H1 (cell line): Measurements from ENCODE around the gene CDC42SE1. TPM values are rescaled to one million over a fixed set of nuclear protein-coding genes. Genes with fewer than 3 reads are reported as not detected.

Experiments used
- CTCF ChIA-PET: fragments of 300-600 bp; sonication (Branson Sonifier 250); formaldehyde crosslinking; loops from one replicate; lab custom pipeline; 2021; ENCODE audit not compliant: partially characterized antibody; lab: Charles Lee
- POLR2A ChIA-PET: fragments of 300-600 bp; sonication (Branson Sonifier 250); formaldehyde crosslinking; loops from one replicate; lab custom pipeline; 2021; ENCODE audit warnings: inconsistent platforms; ENCODE audit not compliant: partially characterized antibody; lab: Charles Lee
- DNase-seq, 2 experiments: peaks; one replicate each; pipeline versions ENCODE4 v3.0.0 to v3.0.0-alpha.2; 2010 to 2022; ENCODE audit warnings: low spot score in 2 of 2, low read depth in 1 of 2, mixed read lengths in 1 of 2
- FAIRE-seq: peaks from 2 replicates; lab custom pipeline; 2011; peaks lifted over from hg19 to GRCh38; lab: Jason Lieb, UNC
- H2AFZ ChIP-seq: 2 replicates; pipeline ENCODE4 v1.8.1; 2012; ENCODE audit warnings: low read length, inconsistent platforms
- H2AK5ac ChIP-seq: 2 replicates; pipeline ENCODE4 v1.6.1; 2013; ENCODE audit warnings: low read depth, low read length
- H2BK120ac ChIP-seq: replicated peaks from 2 replicates; pipeline ENCODE3; 2013; ENCODE audit warnings: low read depth, low read length, inconsistent platforms
- H2BK12ac ChIP-seq: 2 replicates; pipeline ENCODE4 v1.6.1; 2013; ENCODE audit warnings: low read depth, low read length
- H2BK15ac ChIP-seq: 2 replicates; pipeline ENCODE4 v1.6.1; 2013; ENCODE audit warnings: low read length
- H2BK20ac ChIP-seq: 2 replicates; pipeline ENCODE4 v1.6.1; 2013; ENCODE audit warnings: low read length
- H2BK5ac ChIP-seq: 2 replicates; pipeline ENCODE4 v1.6.1; 2013; ENCODE audit warnings: low read depth, low read length
- H3K14ac ChIP-seq: 2 replicates; pipeline ENCODE4 v1.6.1; 2013; ENCODE audit warnings: inconsistent platforms; ENCODE audit not compliant: insufficient read length
- H3K18ac ChIP-seq: 2 replicates; pipeline ENCODE4 v1.6.1; 2013; ENCODE audit warnings: low read length; ENCODE audit errors: extremely low read depth
- H3K23ac ChIP-seq: 2 replicates; pipeline ENCODE4 v1.6.1; 2013; ENCODE audit warnings: inconsistent platforms; ENCODE audit not compliant: insufficient read length
- H3K23me2 ChIP-seq: 2 replicates; pipeline ENCODE4 v1.6.1; 2013; ENCODE audit warnings: low read depth, low read length
- H3K27ac ChIP-seq: 2 replicates; pipeline ENCODE4 v1.6.1; 2011; ENCODE audit warnings: low read depth, low read length, inconsistent platforms
- H3K27me3 ChIP-seq, 4 experiments: replicated peaks in 1 of 4; 1 replicate in 1 of 4; 2 replicates in 3 of 4; pipeline versions ENCODE4 v1.6.1 to v1.8.1; 2011 to 2013; ENCODE audit warnings: low read length in 3 of 4, mild to moderate bottlenecking in 3 of 4, inconsistent platforms in 2 of 4, mixed read lengths in 2 of 4, moderate library complexity in 1 of 4; ENCODE audit not compliant: control insufficient read depth in 3 of 4, insufficient read depth in 3 of 4; ENCODE audit errors: extremely low read depth in 1 of 4
- H3K36me3 ChIP-seq, 4 experiments: 2 replicates each; pipeline versions ENCODE4 v1.6.1 to v1.8.1; 2011 to 2013; ENCODE audit warnings: mild to moderate bottlenecking in 4 of 4, low read length in 3 of 4, moderate library complexity in 2 of 4, control low read depth in 1 of 4, inconsistent platforms in 1 of 4; ENCODE audit not compliant: insufficient read depth in 4 of 4, control insufficient read depth in 2 of 4
- H3K4ac ChIP-seq: replicated peaks from 2 replicates; pipeline ENCODE3; 2013; ENCODE audit warnings: low read length, low read depth, mixed read lengths, inconsistent platforms; ENCODE audit not compliant: insufficient read length
- H3K4me1 ChIP-seq, 4 experiments: replicated peaks in 1 of 4; 1 replicate in 1 of 4; 2 replicates in 3 of 4; pipeline versions ENCODE4 v1.6.1 to v1.8.1; 2011 to 2013; ENCODE audit warnings: low read length in 3 of 4, inconsistent platforms in 2 of 4, mixed read lengths in 1 of 4; ENCODE audit not compliant: insufficient read depth in 4 of 4, control insufficient read depth in 3 of 4
- H3K4me2 ChIP-seq, 2 experiments: 2 replicates each; pipeline versions ENCODE4 v1.6.1 to v1.8.1; 2011 to 2013; ENCODE audit warnings: low read depth in 2 of 2, low read length in 2 of 2, control low read depth in 1 of 2, inconsistent platforms in 1 of 2, mild to moderate bottlenecking in 1 of 2; ENCODE audit not compliant: insufficient read depth in 1 of 2
- H3K4me3 ChIP-seq, 4 experiments: fragments of 200-600, 300-600 bp in 1 of 4; sonication (generic), shearing (Covaris generic), sonication (Bioruptor Twin) in 1 of 4; 2 replicates each; pipeline versions ENCODE4 v1.5.1 to v1.8.1; 2011 to 2016; ENCODE audit warnings: low read length in 4 of 4, low read depth in 3 of 4, control low read depth in 2 of 4, inconsistent platforms in 2 of 4, mild to moderate bottlenecking in 2 of 4, mixed read lengths in 1 of 4, moderate library complexity in 1 of 4; ENCODE audit not compliant: insufficient read depth in 2 of 4; ENCODE audit errors: extremely low read depth in 1 of 4
- H3K56ac ChIP-seq: replicated peaks from 2 replicates; pipeline ENCODE3; 2013; ENCODE audit warnings: low read depth, mild to moderate bottlenecking, mixed read lengths, low read length, inconsistent platforms; ENCODE audit not compliant: insufficient read length
- H3K79me1 ChIP-seq: 2 replicates; pipeline ENCODE4 v1.6.1; 2013; ENCODE audit warnings: low read depth, low read length, control low read depth
- H3K79me2 ChIP-seq, 2 experiments: 2 replicates each; pipeline versions ENCODE4 v1.6.1 to v1.8.1; 2012 to 2013; ENCODE audit warnings: low read length in 2 of 2, mild to moderate bottlenecking in 2 of 2, inconsistent platforms in 1 of 2; ENCODE audit not compliant: insufficient read depth in 2 of 2, control insufficient read depth in 1 of 2
- H3K9ac ChIP-seq, 4 experiments: replicated peaks in 1 of 4; 1 replicate in 1 of 4; 2 replicates in 3 of 4; pipeline versions ENCODE4 v1.6.1 to v1.8.1; 2011 to 2013; ENCODE audit warnings: low read depth in 3 of 4, low read length in 3 of 4, control low read depth in 2 of 4, mild to moderate bottlenecking in 2 of 4, moderate library complexity in 2 of 4, inconsistent platforms in 1 of 4; ENCODE audit errors: extremely low read depth in 1 of 4
- H3K9me3 ChIP-seq, 2 experiments: 2 replicates each; pipeline versions ENCODE4 v1.6.1 to v1.8.1; 2012 to 2013; ENCODE audit warnings: mild to moderate bottlenecking in 2 of 2, moderate library complexity in 2 of 2, control low read depth in 1 of 2, inconsistent platforms in 1 of 2, low read depth in 1 of 2, low read length in 1 of 2, mixed read lengths in 1 of 2; ENCODE audit not compliant: insufficient read depth in 2 of 2
- H4K20me1 ChIP-seq, 2 experiments: replicated peaks in 1 of 2; 2 replicates each; pipeline versions ENCODE3 to v1.8.1; 2011 to 2013; ENCODE audit warnings: inconsistent platforms in 2 of 2, low read length in 2 of 2, mild to moderate bottlenecking in 1 of 2; ENCODE audit not compliant: insufficient read depth in 2 of 2, control insufficient read depth in 1 of 2
- H4K5ac ChIP-seq: 2 replicates; pipeline ENCODE4 v1.6.1; 2013; ENCODE audit warnings: low read length, low read depth, mixed read lengths, inconsistent platforms; ENCODE audit not compliant: insufficient read length
- H4K8ac ChIP-seq: 2 replicates; pipeline ENCODE4 v1.8.0; 2013; ENCODE audit warnings: mild to moderate bottlenecking, moderate library complexity, low read length, inconsistent platforms; ENCODE audit not compliant: insufficient read depth; ENCODE audit errors: extremely low read depth
- H4K91ac ChIP-seq: replicated peaks from 2 replicates; pipeline ENCODE3; 2013; ENCODE audit warnings: low read length, mixed read lengths, inconsistent platforms; ENCODE audit not compliant: insufficient read length
- BCL11A ChIP-seq, 2 experiments: IDR thresholded peaks; one replicate each; pipeline ENCODE4 v1.6.1; 2011; ENCODE audit warnings: low read depth in 2 of 2, low read length in 2 of 2, mild to moderate bottlenecking in 2 of 2
- BRCA1 ChIP-seq: IDR thresholded peaks from 2 replicates; pipeline ENCODE4 v1.6.1; 2012; ENCODE audit warnings: low read depth, low read length, improper control_type of control experiment
- CBX8 ChIP-seq: fragments of 300-800, 300-1000 bp; sonication (generic); IDR thresholded peaks from 2 replicates; pipeline ENCODE4 v1.7.1; 2016; ENCODE audit warnings: low read depth, low read length, borderline replicate concordance
- CHD1 ChIP-seq: IDR thresholded peaks from 2 replicates; pipeline ENCODE4 v1.6.1; 2012; ENCODE audit warnings: low read depth, low read length, improper control_type of control experiment
- KDM5A ChIP-seq: fragments of 200-600 bp; IDR thresholded peaks from 2 replicates; pipeline ENCODE4 v1.7.1; 2012; ENCODE audit warnings: mild to moderate bottlenecking, low read length, inconsistent platforms, mixed read lengths
- MAFK ChIP-seq: IDR thresholded peaks from 2 replicates; pipeline ENCODE4 v1.6.1; 2012; ENCODE audit warnings: low read depth, mild to moderate bottlenecking, improper control_type of control experiment, low read length
- NRF1 ChIP-seq: IDR thresholded peaks from 2 replicates; pipeline ENCODE4 v1.6.1; 2011; ENCODE audit warnings: mild to moderate bottlenecking, low read depth, low read length, improper control_type of control experiment
- RAD21 ChIP-seq, 2 experiments: IDR thresholded peaks in 1 of 2; conservative IDR thresholded peaks in 1 of 2; 2 replicates each; pipeline ENCODE4 v1.6.1; 2011; ENCODE audit warnings: low read depth in 2 of 2, low read length in 2 of 2, improper control_type of control experiment in 1 of 2, inconsistent platforms in 1 of 2, mild to moderate bottlenecking in 1 of 2, moderate library complexity in 1 of 2
- SAP30 ChIP-seq: fragments of 300-600 bp; sonication (generic); IDR thresholded peaks from 2 replicates; pipeline ENCODE4 v1.7.1; 2012; ENCODE audit warnings: low read length, moderate library complexity, mild to moderate bottlenecking, inconsistent platforms; ENCODE audit not compliant: insufficient read depth, insufficient replicate concordance
- SIRT6 ChIP-seq: IDR thresholded peaks from one replicate; pipeline ENCODE4 v1.7.1; 2012; ENCODE audit warnings: low read length, inconsistent platforms
- SP2 ChIP-seq: IDR thresholded peaks from 2 replicates; pipeline ENCODE4 v1.6.1; 2012; ENCODE audit warnings: mild to moderate bottlenecking, low read length, inconsistent platforms
- SP4 ChIP-seq: IDR thresholded peaks from 2 replicates; pipeline ENCODE4 v1.6.1; 2012; ENCODE audit warnings: low read length, inconsistent platforms
- TAF1 ChIP-seq: IDR thresholded peaks from 2 replicates; pipeline ENCODE4 v1.6.1; 2011; ENCODE audit warnings: mild to moderate bottlenecking, low read depth, low read length
- WGBS, 2 experiments: shearing (Covaris generic) in 1 of 2; methylation state at CpG; one replicate each; pipeline versions ENCODE4 v1.1.6 to v1.1.7; 2013 to 2015; ENCODE audit warnings: low lambda C conversion rate in 2 of 2, mixed read lengths in 2 of 2, inconsistent platforms in 1 of 2, low coverage in 1 of 2, missing lambda C conversion rate in 1 of 2; ENCODE audit not compliant: insufficient replicate concordance in 2 of 2, insufficient coverage in 1 of 2, insufficient read length in 1 of 2; ENCODE audit errors: extremely low coverage in 1 of 2, missing lambda C conversion rate in 1 of 2; 5-methylcytosine and 5-hydroxymethylcytosine counted together
- polyA plus RNA-seq, 7 experiments: library from polyadenylated mRNA; depleted of rRNA in 3 of 7; stranded (reverse) in 5 of 7; unstranded in 2 of 7; fragments of >200 nt in 5 of 7; fragments of 200-250 nt in 2 of 7; gene quantifications; 1 replicate in 5 of 7; 2 replicates in 1 of 7; 4 replicates in 1 of 7; pipeline versions ENCODE4 v1.2.1 to v1.2.3, GENCODE V29; 2011 to 2013; ENCODE audit warnings: missing spikeins in 2 of 7, mixed read lengths in 2 of 7
- total RNA-seq: library from RNA; stranded (reverse); fragmentation: NEBNext Ultra II Directional; extraction: Animal tissue kit (Norgen Biotek cat#: 25700); gene quantifications from 2 replicates; pipeline ENCODE4 v1.2.1, GENCODE V29; 2021
- TF ChIP-seq, protein P1 (sequence below): IDR thresholded peaks from 2 replicates; pipeline ENCODE4 v1.6.1; 2011; ENCODE audit warnings: low read length, improper control_type of control experiment

CDC42SE1 gene
- total and polyA plus RNA-seq, 2 of the 8 experiments (the other 6 are each of a cell fraction or from before 2014, with no cell fraction given), result 30.5 to 74.1 TPM

DNA sequence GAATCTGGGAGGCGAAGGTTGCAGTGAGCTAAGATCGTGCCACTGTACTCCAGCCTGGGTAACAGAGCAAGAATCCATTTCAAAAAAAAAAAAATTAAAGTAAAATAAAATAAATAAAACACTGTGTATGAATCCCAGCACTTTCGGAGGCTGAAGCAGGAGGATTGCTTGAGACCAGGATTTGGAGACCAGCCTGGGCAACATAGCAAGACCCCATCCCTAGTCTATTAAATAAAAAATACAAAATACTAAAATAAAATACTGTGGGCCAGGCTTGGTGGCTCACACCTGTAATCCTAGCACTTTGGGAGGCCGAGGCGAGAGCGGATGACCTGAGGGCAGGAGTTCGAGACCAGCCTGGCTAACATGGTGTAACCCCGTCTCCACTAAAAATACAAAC lies 27.3 kb downstream of the CDC42SE1 start:
- Histone ChIP-seq H3K56ac (no peak overlapping the region), H3K4me1 (peaks cover 0 to 3% (median 0%) of the 10 kb centered on the region in 4 experiments; a peak in 3 of 7 replicates), H4K5ac (no peak overlapping the region), H2BK20ac (no peak overlapping the region), H3K4me3 (no peak overlapping the region), H3K9ac (no peak overlapping the region), H3K27me3 (no peaks in the 10 kb centered on the region), H3K4me2 (no peak overlapping the region), H3K18ac (no peak overlapping the region), H3K79me1 (no peaks in the 10 kb centered on the region), H3K23ac (no peak overlapping the region), H2BK5ac (no peak overlapping the region), H4K20me1 (no peaks in the 10 kb centered on the region), H3K9me3 (no peaks in the 10 kb centered on the region), H3K79me2 (no peaks in the 10 kb centered on the region), H2BK12ac (no peak overlapping the region), H2AK5ac (no peak overlapping the region), H4K91ac (no peak overlapping the region), H2BK120ac (no peak overlapping the region), H3K23me2 (no peaks in the 10 kb centered on the region), H3K14ac (no peak overlapping the region), H2AFZ (no peak overlapping the region), H3K36me3 (peaks cover 2 to 27% (median 20%) of the 10 kb centered on the region in 4 experiments; a peak in 7 of 8 replicates), H4K8ac (no peak overlapping the region), H3K4ac (no peak overlapping the region), H2BK15ac (no peak overlapping the region), H3K27ac (no peak overlapping the region)
- WGBS, 2 experiments, result 97% methylated on average over 8 of the region's 8 CpGs; no CpG with 5 or more reads in 1 of the 2 experiments
- no peak for DNase-seq
- CTCF ChIA-PET, result interaction anchor here (1.0 to 2.0 kb wide), 5 partner anchors 15 to 68 kb away, joined by 3 to 9 read pairs (median 5); partner anchors contain the start of genes C1orf56, CDC42SE1, MINDY1 and MLLT11
- POLR2A ChIA-PET, result interaction anchor here (1.3 to 1.7 kb wide), 4 partner anchors 13 to 20 kb away, joined by 3 to 11 read pairs (median 4); partner anchors contain the start of gene C1orf56
- no peak for FAIRE-seq
- TF ChIP-seq SP4, result no peak
- TF ChIP-seq SAP30, result no peak
- no peak for TF ChIP-seq TAF1
- no peak for TF ChIP-seq RAD21 (IDR thresholded peaks at IDR 0.05 in 1 of 2, conservative IDR thresholded peaks at IDR 0.05 in 1 of 2; ENCODE audit: low read depth in 2 of 2, low read length in 2 of 2)
- no peak for TF ChIP-seq MAFK
- TF ChIP-seq CHD1, result no peak
- TF ChIP-seq SIRT6, result no peak
- no peak for TF ChIP-seq CBX8
- TF ChIP-seq BRCA1, result no peak
- TF ChIP-seq, protein P1, sequence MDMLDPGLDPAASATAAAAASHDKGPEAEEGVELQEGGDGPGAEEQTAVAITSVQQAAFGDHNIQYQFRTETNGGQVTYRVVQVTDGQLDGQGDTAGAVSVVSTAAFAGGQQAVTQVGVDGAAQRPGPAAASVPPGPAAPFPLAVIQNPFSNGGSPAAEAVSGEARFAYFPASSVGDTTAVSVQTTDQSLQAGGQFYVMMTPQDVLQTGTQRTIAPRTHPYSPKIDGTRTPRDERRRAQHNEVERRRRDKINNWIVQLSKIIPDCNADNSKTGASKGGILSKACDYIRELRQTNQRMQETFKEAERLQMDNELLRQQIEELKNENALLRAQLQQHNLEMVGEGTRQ, result no peak
- no peak for TF ChIP-seq SP2
- TF ChIP-seq NRF1, result no peak
- no peak for TF ChIP-seq BCL11A (IDR thresholded peaks at IDR 0.05; ENCODE audit: low read depth in 2 of 2, low read length in 2 of 2)
- no peak for TF ChIP-seq KDM5A
